Left cardiac atrium (tissue), 2 donors: Measurements from ENCODE around the gene ATL3. TPM values are rescaled to one million over a fixed set of nuclear protein-coding genes. Genes with fewer than 3 reads are reported as not detected.

Source experiments
- total RNA-seq, 2 donors: library from RNA; stranded (reverse); fragmentation: NEBNext Ultra II Directional; extraction: Animal tissue kit (Norgen Biotek cat#: 25700); gene quantifications; one replicate each; pipeline ENCODE4 v1.2.1, GENCODE V29; 2021
- donor health status: DM: no; HTN: yes; CAD: no; lungs with severe emphysema.
- donor health status: DM: yes; HTN: yes; CAD: no.

The ATL3 gene
- total RNA-seq, 2 donors from 2014 or later: 31.4 to 36.2 TPM

Other genes with a start within 250 kb of the ATL3 start
- 10 to 100 TPM in 1 of 2 donors, 1 to 10 TPM in 1; 9.3 to 15.8 TPM for gene PLAAT5, start 180.2 kb downstream of the ATL3 start, total RNA-seq
- gene LGALS12, start 165.3 kb downstream of the ATL3 start, total RNA-seq: 10 to 100 TPM; 22.0 to 32.1 TPM
- gene PLAAT4, start 134.6 kb downstream of the ATL3 start, total RNA-seq: 10 to 100 TPM; 11.3 to 16.6 TPM
- gene PLAAT2, start 108.0 kb downstream of the ATL3 start, total RNA-seq: under 1 TPM; 0.32 to 0.47 TPM
- 100 to 1,000 TPM; 156 to 173 TPM for gene PLAAT3, start 56.9 kb downstream of the ATL3 start, total RNA-seq
- gene RTN3, start 10.1 kb upstream of the ATL3 start, total RNA-seq: 10 to 100 TPM; 71.9 to 92.5 TPM
- 10 to 100 TPM; 15.5 to 16.0 TPM for gene ZFTA, start 97.4 kb upstream of the ATL3 start, total RNA-seq
- gene SPINDOC, start 142.1 kb upstream of the ATL3 start, total RNA-seq: 10 to 100 TPM; 13.3 to 13.5 TPM
- 10 to 100 TPM; 33.5 to 37.5 TPM for gene MARK2, start 167.7 kb upstream of the ATL3 start, total RNA-seq
- 1 to 10 TPM; 2.3 to 8.3 TPM for gene RCOR2, start 245.8 kb upstream of the ATL3 start, total RNA-seq